Fibroblast of skin of abdomen (primary cell): ENCODE measurements around the gene RBMS1.

Experiments
- DNase-seq: peaks from one replicate; pipeline ENCODE4 v3.0.0-alpha.2; 2013

Gene RBMS1

DNA sequence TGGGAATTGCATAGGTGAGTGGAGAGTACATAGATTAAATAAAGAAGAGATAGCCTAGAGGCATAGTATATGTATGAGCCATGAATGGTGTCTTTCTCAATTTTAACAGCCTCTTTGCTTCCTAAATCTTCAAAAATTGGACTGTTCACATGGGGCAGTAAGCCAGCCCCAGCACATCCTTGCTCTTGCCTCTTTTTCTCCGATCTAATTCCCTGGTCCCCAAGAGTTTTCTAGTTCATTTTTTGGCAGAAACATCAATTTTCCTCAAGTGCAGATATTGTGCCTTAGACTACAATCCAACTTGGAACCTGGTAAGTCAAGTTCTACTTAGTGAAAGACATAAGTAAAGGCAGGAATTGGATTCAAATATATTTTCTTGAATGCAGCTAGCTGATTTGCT is 243.7 kb downstream of the RBMS1 start:
- no peak for DNase-seq

DNA sequence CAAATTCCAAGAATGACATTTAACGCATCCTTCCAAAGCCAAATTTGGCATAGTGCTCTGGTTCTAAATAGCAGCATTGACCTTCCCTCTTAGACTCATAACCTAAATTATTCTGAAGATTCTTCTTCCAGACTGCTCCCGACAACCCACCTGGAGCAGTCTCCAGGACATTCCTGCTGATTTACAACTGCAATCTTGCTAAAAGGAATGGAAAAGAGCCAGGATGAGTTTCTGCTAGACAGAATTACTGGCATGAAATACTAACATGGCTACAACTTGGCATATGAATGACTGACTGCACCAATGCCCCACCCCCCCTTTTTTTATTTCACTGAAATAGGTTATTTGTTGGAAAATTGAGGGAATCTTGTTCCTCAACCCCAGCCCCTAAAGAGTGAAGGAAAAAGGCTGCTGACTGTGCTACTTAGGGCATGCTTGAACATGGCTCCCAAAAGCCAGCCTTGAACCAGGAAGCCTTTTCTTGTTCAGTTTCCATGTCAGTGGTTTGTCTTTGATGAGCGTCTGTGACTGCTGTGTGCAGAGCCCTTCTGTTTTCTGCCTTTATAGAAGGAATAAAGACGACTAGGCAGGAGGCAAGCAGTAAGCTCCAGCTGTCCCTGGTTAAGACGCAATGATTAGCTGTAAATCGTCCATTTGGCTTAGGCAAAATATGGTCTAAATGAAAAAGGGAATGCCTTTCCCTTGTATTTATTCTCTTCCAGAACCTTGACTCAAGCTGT is 246.1 kb downstream of the RBMS1 start:
- DNase-seq = peak; percentile 33

DNA sequence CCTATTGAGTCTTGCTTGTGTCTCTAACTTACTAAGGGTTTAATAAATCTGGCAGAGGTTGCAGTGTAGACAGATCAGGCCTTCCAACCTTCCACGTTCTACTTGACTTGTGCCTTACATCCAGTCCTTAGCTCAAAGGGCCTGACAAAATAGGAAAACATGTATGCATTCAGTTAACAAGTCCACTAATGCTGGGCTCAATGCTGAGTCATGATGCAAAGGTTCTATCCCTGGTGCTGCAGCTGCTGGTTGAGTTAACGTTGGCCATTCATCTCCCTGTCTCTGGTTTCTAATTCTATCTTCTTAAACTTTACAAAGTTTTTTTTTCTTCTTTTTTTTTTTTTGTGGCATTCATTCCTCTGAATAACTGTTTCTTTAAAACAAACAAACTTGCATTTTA is 247.3 kb downstream of the RBMS1 start:
- peak; percentile 35 for DNase-seq

DNA sequence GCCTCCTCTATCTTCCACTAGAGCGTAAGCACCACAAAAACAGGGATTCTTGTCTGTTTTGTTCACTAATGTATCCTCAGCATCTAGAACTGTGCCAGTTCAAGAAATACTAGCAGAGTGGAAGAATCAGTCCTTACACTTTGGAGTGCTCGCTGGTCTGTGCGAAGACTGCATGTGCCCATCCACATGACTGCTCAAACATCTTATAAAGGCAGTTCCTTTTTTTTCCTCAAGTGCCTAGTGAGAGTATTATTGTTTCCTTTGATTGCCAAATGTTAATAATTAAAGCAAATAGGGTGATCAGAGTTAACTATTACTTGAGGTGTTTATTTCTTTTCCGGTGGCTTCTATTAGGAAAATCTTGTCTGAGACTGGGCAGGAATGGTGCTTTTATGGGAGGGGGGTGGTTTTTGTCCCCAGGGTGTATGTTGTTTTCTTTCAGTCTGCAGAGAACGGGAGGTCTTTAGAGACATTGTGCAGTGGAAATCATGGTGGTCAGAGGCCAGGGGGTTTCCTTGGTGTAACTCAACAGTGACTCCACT is 247.9 kb downstream of the RBMS1 start:
- DNase-seq = no peak

DNA sequence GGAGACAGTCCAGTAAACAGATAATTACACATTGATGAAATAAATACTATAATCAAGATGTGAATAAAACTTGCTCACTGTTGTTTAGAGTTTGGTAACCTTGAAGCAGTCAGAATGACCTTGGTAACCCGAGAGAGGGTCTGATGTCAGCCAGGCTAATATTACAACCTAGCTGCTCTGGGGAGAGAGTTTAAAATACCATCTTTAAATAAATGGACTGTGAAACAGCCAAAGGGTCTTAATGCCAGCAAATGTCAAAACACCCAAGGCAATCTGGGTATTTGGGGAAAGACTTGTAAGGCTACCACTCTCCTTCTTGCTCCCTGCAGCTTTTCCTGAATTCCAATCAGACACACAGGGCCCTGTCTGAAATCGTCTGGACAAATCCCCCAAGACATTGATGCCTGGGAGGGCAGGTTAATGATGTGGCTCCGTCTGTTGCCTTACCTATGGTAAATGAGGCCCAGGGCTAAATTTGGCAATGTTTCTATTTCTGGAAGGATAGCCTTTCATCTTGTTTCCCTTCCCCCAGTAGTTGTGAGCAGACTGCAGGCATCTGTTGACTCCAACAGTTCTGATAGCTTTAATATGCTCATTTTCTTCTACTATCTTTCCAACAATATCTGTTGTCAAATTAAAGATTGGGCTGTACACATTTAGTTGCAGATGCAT is 250.6 kb downstream of the RBMS1 start:
- no peak for DNase-seq

DNA sequence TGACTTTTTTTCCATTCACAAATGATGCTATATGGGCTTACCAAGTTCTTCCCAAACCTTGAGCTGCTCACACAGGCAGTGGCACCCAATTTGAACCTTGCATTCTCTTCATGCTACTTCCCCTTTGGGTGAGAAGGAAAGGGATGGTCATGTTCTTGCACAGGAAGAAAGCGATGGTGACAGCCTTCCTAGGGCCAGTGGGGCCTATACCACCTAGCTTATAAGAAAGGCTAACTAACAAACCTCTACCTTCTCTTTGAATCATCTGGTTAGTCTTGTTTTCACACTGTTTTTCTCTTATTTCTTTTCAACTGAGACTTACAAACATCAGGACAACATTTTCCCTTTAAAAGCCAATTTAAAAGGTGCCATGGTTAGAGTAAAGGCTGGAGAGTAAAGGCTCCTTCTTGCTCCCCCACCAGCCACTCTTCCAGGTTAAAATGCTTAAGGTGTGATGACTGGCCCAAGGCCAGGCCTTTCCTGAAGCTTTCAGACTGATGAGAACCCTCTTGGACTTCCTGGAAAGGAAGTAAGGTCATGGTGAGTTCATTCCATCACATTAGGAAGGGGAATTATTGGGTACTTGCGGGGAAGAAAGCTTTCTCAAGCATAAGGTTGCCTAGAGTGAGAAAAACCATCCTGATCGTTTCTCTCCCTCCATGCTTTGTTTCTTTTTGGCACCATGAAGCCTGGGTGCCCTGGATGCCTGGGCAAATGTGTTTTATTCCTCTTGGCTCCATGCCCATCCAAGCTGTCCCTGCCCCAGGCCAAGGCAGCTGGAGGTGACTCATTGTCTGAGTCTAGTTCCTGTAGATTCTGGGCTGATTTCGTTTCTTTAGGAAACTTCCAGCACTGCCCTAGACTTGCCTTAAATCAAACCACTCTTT is 252.1 kb downstream of the RBMS1 start:
- peak; percentile 83 for DNase-seq

DNA sequence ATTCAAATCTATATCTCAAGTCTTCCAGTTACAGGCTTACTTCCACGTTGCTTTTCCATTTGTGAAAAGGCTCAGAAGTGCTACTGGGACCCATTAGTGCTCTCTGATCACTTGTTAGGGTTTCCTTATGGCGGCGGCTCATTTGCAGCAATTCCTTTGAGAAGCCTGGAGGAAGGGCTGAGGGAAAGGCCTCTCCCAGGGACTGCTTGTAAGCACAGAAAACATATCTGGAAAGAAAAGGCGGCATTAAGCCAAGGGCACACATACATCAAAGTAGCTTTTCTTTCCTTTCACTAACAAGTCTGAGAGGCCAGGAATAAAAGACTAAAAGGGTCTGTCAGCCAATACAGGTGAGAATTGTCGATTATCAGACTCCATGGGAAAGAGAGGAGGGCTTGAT is 254.2 kb downstream of the RBMS1 start:
- no peak for DNase-seq

DNA sequence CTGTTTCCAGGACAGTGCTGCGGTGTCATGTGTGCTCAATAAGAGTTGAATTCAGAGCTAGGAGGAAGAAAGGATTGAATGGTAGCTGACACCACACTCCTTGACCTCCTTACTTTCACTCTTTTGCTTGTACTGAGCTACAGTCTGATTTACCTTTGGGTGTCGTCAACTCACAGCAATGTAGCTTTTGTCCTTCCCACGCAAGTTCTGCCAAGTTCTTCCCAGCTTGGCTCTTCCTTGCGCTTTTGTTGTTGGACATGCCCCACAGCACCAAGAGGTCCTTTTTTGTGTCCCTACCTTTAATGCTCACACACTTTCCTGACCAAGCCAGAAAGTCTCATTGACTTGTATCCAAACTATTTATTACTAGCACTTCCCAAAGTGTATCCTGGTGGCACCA is 255.2 kb downstream of the RBMS1 start:
- no peak for DNase-seq

DNA sequence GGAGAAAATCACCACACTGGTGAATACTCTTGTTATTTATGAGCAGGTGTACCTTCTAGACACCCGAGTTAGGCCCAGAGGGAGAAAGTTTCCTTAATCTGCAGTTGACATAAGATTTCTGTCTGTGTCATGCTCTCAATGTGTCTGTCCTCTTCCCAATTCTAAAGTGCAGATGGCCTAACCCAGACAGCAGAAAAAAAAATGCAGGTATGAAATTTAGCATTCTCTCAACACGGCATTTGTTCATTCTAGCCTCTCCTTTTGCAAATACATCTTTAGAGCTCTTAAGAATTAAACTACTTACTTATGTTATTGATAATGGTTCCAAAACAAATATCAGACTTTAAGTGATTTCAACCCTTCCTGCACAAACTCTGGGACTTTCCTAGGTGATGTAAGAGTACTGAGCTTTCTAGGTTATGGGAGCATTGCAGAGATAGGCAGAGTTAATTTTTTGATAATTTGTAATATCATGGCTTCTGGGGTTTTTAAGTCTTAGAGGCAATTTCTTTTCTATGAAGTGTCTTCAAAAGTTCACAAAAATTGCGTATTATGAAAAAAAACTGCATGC is 260.6 kb downstream of the RBMS1 start:
- no peak for DNase-seq

DNA sequence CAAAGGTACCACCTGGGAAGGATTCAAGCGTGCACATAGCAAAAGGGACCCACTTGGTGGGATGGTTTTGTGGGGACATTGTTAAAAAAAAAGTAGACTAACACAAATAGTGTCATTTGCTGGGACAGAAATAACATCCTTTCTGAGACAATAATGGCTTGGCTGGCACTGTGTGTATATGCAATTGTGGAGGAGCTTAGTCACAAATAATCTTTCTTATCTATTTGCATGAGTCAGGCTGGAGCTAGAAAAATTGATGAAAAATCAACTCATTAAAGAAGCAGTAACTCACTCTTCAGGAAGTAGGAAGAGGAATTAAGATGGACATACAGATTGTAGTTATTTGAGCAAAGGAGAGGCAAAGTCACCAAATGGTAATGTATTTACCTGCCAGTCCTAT is 264.0 kb downstream of the RBMS1 start:
- DNase-seq = peak; percentile 39

DNA sequence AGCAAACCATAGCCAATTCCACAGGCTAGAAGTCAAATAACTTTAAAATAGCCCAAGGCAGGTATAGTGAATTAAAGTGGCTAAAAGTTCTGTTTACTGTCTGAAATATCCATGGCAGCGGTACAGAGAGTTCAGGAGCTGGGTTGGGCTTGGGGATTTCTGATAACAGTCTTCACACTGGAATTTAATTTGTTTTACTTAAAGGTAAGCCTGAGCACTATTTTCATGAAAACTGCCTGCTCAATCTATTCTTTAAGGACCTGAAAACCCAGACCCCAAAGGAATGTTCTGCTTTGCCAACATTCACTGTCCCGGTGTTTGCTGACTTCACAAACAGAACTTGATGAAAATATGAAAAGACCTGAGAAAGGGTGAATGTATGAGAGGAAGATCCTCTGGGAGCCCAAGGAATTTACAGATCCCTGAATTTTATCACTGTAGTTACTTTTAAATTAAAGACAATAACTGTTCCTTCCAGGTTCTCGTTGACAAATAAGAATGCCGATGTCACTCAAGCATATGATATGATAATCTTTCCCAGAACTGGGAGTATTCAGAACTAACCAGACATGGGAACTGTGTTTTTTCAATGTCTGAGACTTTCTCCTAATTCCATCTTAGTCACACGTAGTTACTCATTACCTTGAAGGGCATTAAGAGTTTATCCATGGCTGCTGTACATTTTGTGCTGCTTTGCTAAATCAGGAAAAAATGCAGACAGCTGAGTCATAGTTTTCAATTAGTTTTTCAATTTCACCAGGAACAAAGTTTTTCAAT is 265.3 kb downstream of the RBMS1 start:
- peak; percentile 92 for DNase-seq

DNA sequence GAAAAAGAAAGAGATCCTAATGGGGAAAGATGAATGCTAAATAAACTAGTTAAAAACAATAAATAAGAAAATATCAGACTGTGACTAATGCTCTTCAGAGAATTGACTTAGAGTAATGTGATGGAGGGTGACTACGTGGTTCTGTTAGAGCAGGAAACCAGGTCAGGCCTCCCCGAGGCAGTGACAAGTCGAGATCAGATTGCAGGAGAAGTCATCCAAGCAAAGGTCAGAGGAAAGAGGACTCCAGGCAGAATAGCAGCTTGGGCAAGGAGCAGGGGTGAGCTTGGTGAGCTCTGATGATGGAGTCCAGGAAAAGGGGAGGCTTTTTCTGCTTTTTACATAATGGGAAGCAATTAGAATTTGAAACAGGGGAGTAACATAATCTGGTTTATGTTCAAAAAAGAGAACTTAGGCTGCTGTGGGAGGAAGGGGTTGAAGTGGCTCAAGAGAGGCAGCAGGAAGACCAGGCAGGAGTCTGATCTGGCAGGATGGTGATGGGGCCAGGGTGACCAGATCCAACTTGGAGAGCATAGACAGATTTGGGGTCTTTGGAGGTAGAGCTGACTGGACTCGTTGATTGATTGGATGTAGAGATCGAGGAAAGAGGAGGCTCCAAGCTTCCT is 266.2 kb downstream of the RBMS1 start:
- peak; percentile 36 for DNase-seq

DNA sequence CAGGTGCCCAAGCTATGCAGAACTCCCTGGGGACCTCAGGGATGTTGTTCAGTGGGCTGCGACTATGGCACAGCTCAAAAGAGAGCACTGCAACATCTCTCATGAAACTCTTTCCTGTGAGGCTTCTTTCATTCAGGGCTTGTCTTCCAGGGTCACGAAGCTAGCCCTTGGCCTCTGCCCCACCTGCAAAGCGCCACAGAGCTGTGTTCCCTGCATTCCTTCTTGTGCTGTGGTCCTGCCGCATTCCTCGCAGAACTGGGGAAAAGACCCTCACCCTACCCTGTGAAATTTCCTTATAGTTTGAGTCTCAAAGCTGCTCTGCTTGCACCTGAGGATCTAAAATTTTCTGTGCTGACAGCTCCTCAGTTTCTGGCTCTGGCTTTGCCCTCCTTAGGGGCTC is 267.2 kb downstream of the RBMS1 start:
- no peak for DNase-seq

DNA sequence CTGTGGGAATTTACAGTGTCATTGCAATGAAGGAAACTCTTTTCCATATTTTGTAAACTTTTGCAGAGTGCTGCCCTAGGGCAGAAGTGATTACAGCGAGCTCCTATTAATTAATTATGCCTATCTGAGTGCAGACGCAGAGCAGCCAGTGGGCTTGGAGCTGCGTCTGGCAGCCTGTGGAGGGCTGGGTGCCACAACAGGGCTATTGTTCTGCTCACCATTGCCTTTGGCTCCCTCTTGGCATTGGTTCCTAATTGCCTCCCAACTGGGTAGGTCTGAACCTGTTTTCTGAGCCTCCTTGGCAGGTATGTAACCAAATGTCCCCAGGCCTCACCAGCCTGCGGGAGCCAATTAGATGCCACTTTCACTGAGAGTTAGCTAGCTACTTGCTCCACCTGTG is 267.9 kb downstream of the RBMS1 start:
- no peak for DNase-seq

DNA sequence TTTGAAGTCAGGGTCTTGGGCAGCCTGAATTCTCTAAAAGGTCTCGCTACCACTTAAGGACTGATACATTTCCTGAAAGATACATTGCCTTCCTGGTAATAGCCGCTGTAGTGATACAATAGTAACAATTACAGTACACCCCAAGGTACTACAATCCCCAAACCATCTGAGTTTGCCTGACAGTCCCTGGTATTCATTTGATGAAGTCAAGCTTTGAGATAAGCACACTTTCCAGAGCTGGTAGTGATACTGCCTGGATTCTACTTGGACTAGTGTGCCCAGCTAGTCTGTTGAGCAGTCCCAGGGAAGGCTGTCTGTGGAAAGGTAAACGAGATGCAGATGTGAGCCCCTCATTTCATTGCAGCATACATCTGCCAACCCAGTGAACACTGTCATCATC is 269.1 kb downstream of the RBMS1 start:
- no peak for DNase-seq

DNA sequence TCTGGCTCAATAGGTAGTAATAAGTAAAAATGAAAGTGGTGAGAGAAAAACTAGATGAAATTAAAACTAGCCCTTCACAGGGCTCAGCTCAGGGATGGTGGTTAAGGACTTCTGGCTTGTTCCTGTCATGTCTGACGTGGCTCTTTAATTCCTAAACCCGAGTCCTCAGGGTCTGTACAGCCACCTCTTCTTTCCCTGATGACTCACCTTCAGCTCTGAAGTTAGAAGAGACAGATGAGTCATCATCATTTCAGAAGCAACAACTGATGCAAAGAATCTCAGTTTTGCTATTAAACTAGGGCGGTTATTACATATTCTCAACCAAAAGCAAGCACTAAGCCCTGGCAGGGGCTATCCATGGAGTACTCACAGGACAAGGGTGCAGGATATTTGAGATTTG is 269.5 kb downstream of the RBMS1 start:
- DNase-seq = peak; percentile 97

DNA sequence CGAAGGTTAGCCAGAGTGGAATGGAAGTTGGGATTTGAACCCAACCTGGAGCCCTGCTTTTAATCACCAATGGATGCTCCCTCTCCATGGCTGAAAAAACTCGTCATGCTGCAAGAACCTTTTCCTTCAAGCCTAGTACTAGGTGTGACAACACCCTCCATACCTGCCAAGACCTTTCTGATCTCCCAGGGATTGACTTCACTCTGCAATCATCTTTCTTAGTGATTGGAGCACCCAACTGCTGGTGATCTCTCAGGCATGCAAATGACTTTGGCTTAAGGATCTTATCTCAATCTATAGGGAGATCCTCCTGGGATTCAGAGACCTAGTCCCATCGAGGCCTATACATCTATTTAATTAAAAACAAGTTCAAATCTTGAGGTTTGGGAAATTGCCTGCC is 270.0 kb downstream of the RBMS1 start:
- DNase-seq = no peak

DNA sequence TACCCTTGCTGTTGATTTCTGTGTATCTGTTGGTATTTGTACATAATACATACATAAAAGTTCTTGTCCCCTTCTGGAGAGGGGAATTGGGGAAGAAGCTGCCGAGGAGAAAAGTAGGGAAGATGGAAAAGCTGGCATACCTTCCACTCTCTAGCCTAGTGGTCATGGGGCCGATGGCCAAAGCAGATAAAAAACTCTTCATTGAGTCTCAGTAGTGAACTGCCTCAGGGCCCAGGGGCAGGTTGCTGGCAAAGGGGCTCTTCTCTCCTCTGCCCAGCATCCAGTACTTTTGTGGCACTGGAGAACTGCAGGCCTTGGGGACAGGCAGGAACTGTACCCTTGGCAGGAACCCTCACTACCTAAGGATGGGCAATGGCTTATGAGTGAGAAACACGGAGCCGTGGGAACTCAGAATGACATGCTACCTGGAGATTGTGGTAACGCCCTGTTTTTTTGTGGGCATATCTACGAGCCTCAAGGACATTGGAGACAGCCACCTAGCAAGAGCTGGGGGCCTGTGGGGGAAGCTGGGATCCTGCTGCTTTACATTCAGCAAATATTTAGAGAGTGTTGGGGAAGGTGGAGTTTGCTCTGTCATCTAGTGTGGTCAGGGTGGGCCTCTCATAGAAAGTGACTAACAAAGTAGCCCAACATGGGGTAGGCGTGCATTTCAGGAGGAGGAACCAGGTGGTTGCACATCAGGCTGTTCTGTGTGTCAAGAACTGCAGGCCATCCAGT is 270.9 kb downstream of the RBMS1 start:
- DNase-seq = no peak
